Measurements from ENCODE around the gene OPRL1.

DNA sequence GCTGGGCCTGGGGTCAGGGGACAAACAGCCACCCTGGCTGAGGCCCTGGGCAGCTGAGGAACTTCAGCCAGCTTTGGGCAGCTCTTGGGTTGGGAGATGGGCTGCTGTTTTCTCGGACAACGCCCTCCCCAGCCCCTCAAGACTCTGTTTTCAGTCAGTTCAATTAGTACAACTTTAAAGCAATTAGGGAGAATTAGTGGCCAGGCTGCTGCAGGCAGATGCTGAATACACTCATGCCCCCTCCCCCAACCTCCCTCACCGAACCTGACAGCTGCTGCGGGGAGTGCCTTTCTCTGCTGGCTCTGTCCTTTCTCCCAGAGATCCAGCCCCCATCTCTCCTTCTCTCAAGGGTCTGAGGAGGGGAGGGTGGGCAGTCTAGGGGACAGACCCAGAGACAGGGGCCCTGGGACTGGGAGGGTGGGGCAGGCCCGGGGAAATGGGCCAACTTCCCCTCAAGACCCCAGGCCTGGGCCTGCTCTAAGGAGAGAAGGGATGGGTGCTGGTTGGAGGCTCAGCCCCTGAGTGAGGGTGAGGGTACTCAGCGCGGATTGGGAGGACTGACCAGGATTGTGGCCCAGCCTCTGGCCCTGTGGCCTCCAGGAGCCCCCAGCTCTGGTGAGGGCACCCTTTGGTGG, 66.5 kb downstream of the OPRL1 start:
- TF ChIP-seq GATA3 (IDR thresholded peaks at IDR 0.05; ENCODE audit: low read depth, low read length): no peak
- TF ChIP-seq GATA2 (IDR thresholded peaks at IDR 0.05; ENCODE audit: low read depth, low read length): no peak

Measured in SH-SY5Y (cell line).